ENCODE measurements around the gene MYRF.

The MYRF gene

DNA sequence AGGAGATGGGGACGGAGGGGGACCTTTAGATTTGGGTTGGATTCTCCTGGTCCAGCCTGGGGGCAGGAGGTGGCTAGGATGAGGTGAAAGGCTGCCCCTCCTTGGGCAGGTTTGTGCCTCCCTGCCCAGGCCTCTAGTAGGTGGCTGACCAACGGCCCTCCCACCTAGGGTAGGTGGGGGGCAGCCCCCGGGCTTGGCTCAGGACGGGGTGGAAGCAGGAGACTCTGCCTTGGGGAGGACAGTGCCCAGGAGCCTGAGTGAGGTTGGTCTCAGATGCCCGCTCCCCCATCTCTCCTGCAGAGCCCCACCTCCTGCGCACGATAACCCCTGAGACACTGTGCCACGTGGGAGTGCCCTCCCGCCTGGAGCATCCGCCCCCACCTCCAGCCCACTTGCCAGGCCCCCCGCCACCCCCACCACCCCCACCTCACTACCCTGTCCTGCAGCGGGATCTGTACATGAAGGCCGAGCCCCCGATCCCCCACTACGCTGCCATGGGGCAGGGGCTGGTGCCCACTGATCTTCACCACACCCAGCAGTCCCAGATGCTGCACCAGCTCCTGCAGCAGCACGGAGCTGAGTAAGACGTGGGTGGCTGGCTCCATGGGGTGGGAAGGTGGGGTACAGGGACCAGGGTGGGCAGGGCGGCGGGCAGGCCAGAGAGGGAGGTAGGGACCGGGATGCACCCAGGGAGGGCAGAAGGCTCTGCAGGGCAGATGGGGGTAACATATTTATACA lies 17.7 kb downstream of the MYRF start:
- ChIA-PET POLR2A (no interaction called here), CTCF (no interaction called here)
- Histone ChIP-seq H3K4me3 (ENCODE audit: control insufficient read depth in 1 of 7, extremely low read depth in 1 of 7, insufficient read depth in 4 of 7, low read depth in 2 of 7, low read length in 6 of 7) (no peak overlapping the region), H3K4me1 (ENCODE audit: control extremely low read depth in 1 of 4, control insufficient read depth in 4 of 4, insufficient read depth in 4 of 4, low read length in 3 of 4) (peaks cover 0 to 12% (median under 1%) of the 10 kb centered on the region in 4 experiments), H3K9me3 (ENCODE audit: control extremely low read depth in 1 of 5, control insufficient read depth in 4 of 5, insufficient read depth in 2 of 5, low read depth in 1 of 5, low read length in 4 of 5) (no peaks in the 10 kb centered on the region), H3K36me3 (ENCODE audit: control insufficient read depth in 4 of 4, insufficient read depth in 4 of 4, low read length in 3 of 4) (no peaks in the 10 kb centered on the region), H3K27me3 (replicated peaks in 2 of 5; ENCODE audit: control insufficient read depth in 4 of 5, insufficient read depth in 5 of 5, low read length in 4 of 5) (no peaks in the 10 kb centered on the region), H3K27ac (ENCODE audit: insufficient read depth in 1 of 2, low read depth in 1 of 2, low read length in 2 of 2, poor library complexity in 1 of 2, severe bottlenecking in 2 of 2) (no peak overlapping the region)
- no peak for DNase-seq
- WGBS (ENCODE audit: insufficient coverage): 96% methylated on average over 5 of the region's 20 CpGs

DNA sequence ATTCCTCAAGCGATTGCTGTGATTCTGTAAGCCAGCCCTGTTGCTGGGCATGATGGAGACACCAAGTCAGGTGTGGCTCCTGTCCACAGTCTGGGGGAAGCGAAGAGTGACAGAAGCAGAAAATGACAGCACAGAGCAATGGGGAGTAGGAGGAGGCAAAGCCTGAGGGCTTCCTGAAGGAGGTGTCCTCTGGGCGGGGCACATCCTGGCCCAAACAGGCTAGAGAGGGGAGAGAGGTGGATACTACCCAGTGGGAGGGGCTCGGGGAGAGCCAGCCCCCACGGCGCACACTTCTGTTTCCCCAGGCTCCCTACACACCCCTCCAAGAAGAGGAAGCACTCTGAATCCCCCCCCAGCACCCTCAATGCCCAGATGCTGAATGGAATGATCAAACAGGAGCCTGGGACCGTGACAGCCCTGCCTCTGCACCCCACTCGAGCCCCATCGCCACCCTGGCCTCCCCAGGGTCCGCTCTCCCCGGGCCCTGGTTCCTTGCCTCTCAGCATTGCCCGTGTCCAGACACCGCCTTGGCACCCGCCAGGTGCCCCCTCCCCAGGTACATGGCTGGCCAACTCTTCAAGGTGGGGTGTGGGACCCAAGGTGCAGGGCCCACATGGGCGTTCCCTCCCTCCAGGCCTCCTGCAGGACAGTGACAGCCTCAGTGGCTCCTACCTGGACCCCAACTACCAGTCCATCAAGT lies 18.9 kb downstream of the MYRF start:
- POLR2A ChIA-PET: no interaction called here
- H3K9me3 ChIP-seq (ENCODE audit: control extremely low read depth in 1 of 5, control insufficient read depth in 4 of 5, insufficient read depth in 2 of 5, low read depth in 1 of 5, low read length in 4 of 5): no peaks in the 10 kb centered on the region
- 97% methylated on average over 10 of the region's 15 CpGs for WGBS (ENCODE audit: insufficient coverage)
- H3K27ac ChIP-seq (ENCODE audit: insufficient read depth in 1 of 2, low read depth in 1 of 2, low read length in 2 of 2, poor library complexity in 1 of 2, severe bottlenecking in 2 of 2): no peak overlapping the region
- H3K4me1 ChIP-seq (ENCODE audit: control extremely low read depth in 1 of 4, control insufficient read depth in 4 of 4, insufficient read depth in 4 of 4, low read length in 3 of 4): peaks cover 0 to 12% (median under 1%) of the 10 kb centered on the region in 4 experiments
- CTCF ChIA-PET: interaction anchor here (1.4 kb wide), 1 partner anchor 21 kb away, joined by 3 read pairs; no protein-coding TSS in a partner anchor
- H3K36me3 ChIP-seq (ENCODE audit: control insufficient read depth in 4 of 4, insufficient read depth in 4 of 4, low read length in 3 of 4): no peaks in the 10 kb centered on the region
- H3K4me3 ChIP-seq (ENCODE audit: control insufficient read depth in 1 of 7, extremely low read depth in 1 of 7, insufficient read depth in 4 of 7, low read depth in 2 of 7, low read length in 6 of 7): no peak overlapping the region
- DNase-seq: peak in 1 of 3 donors; percentile 12
- no peaks in the 10 kb centered on the region for H3K27me3 ChIP-seq (replicated peaks in 2 of 5; ENCODE audit: control insufficient read depth in 4 of 5, insufficient read depth in 5 of 5, low read length in 4 of 5)

DNA sequence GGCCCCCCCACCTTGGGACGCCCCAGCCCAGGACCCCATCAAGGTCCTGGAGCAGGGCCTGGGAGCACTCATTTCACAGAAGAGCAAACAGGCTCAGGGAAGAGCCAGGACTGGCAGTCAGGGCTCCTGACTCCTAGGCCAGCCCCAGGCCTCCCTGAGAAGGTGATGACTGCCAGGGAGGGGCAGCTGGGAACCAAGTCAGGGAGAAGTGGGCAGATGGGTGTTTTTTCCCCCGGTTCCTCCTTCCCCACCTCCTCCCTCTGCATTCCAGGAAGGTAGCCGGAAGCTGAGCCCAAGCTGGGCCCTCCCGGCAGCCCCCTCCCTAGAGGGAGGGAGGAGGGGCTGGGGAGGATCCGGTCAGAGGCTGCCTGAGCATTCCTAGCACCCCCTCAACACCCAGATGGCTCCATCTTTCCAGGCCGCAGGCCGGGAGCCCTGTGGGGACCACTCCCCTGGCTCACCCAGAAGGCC lies 19.6 kb downstream of the MYRF start:
- Histone ChIP-seq H3K27me3 (replicated peaks in 2 of 5; ENCODE audit: control insufficient read depth in 4 of 5, insufficient read depth in 5 of 5, low read length in 4 of 5) (no peaks in the 10 kb centered on the region), H3K9me3 (ENCODE audit: control extremely low read depth in 1 of 5, control insufficient read depth in 4 of 5, insufficient read depth in 2 of 5, low read depth in 1 of 5, low read length in 4 of 5) (no peaks in the 10 kb centered on the region), H3K4me3 (ENCODE audit: control insufficient read depth in 1 of 7, extremely low read depth in 1 of 7, insufficient read depth in 4 of 7, low read depth in 2 of 7, low read length in 6 of 7) (no peak overlapping the region), H3K36me3 (ENCODE audit: control insufficient read depth in 4 of 4, insufficient read depth in 4 of 4, low read length in 3 of 4) (no peaks in the 10 kb centered on the region), H3K27ac (ENCODE audit: insufficient read depth in 1 of 2, low read depth in 1 of 2, low read length in 2 of 2, poor library complexity in 1 of 2, severe bottlenecking in 2 of 2) (no peak overlapping the region), H3K4me1 (ENCODE audit: control extremely low read depth in 1 of 4, control insufficient read depth in 4 of 4, insufficient read depth in 4 of 4, low read length in 3 of 4) (peaks cover 0 to 12% (median 5%) of the 10 kb centered on the region in 4 experiments)
- 93% methylated on average over 3 of the region's 7 CpGs for WGBS (ENCODE audit: insufficient coverage)
- DNase-seq: no peak
- ChIA-PET POLR2A (no interaction called here), CTCF (interaction anchor here (1.4 kb wide), 1 partner anchor 22 kb away, joined by 3 read pairs; no protein-coding TSS in a partner anchor)

DNA sequence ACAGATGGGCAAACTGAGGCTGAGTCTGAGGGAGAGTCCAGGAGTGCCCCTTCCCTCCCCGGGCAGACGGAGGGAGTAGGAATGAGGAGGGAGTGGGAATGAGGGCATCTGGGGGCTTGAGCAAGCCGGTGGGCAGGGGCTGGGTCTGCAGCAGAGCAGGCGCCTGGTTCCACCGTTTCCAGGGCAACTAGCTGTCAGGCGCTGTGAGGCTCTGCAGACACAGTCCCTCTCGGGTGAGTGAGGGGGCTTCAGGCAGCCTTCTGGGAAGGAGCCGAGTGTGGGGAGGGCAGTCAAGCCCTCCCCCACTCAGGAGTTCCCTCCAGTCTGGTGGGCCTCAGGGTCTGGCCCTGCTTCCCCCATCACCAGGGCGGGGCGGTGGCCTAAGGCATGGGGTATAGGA lies 20.9 kb downstream of the MYRF start:
- Histone ChIP-seq H3K36me3 (ENCODE audit: control insufficient read depth in 4 of 4, insufficient read depth in 4 of 4, low read length in 3 of 4) (no peaks in the 10 kb centered on the region), H3K4me3 (ENCODE audit: control insufficient read depth in 1 of 7, extremely low read depth in 1 of 7, insufficient read depth in 4 of 7, low read depth in 2 of 7, low read length in 6 of 7) (no peak overlapping the region), H3K27ac (ENCODE audit: insufficient read depth in 1 of 2, low read depth in 1 of 2, low read length in 2 of 2, poor library complexity in 1 of 2, severe bottlenecking in 2 of 2) (no peak overlapping the region), H3K27me3 (replicated peaks in 2 of 5; ENCODE audit: control insufficient read depth in 4 of 5, insufficient read depth in 5 of 5, low read length in 4 of 5) (peaks cover 0 to 7% (median 0%) of the 10 kb centered on the region in 5 experiments), H3K4me1 (ENCODE audit: control extremely low read depth in 1 of 4, control insufficient read depth in 4 of 4, insufficient read depth in 4 of 4, low read length in 3 of 4) (peaks cover 0 to 20% (median 13%) of the 10 kb centered on the region in 4 experiments), H3K9me3 (ENCODE audit: control extremely low read depth in 1 of 5, control insufficient read depth in 4 of 5, insufficient read depth in 2 of 5, low read depth in 1 of 5, low read length in 4 of 5) (no peaks in the 10 kb centered on the region)
- WGBS (ENCODE audit: insufficient coverage): 87% methylated on average over 5 of the region's 10 CpGs
- ChIA-PET POLR2A (no interaction called here), CTCF (interaction anchor here (1.2 kb wide), 1 partner anchor 20 kb away, joined by 3 read pairs; no protein-coding TSS in a partner anchor)
- DNase-seq: no peak

DNA sequence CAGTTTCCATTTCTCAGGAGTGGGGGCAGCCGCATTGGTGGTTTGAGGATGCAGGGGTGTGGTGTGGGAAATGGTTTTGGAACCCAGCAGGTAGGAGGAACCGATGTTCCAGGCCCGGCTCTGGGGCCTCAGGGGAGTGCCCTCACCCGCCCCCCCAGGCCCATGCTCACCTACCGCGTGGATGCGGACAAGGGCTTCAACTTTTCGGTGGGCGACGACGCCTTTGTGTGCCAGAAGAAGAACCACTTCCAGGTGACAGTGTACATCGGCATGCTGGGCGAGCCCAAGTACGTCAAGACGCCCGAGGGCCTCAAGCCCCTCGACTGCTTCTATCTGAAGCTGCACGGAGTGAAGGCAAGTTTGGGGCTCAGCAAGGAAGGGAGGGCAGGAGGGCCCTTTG lies 21.4 kb downstream of the MYRF start:
- no peak overlapping the region for H3K27ac ChIP-seq (ENCODE audit: insufficient read depth in 1 of 2, low read depth in 1 of 2, low read length in 2 of 2, poor library complexity in 1 of 2, severe bottlenecking in 2 of 2)
- CTCF ChIA-PET: interaction anchor here (0.6 to 1.2 kb wide), 2 partner anchors 14 to 20 kb away, joined by 3 to 4 read pairs; no protein-coding TSS in a partner anchor
- POLR2A ChIA-PET: no interaction called here

DNA sequence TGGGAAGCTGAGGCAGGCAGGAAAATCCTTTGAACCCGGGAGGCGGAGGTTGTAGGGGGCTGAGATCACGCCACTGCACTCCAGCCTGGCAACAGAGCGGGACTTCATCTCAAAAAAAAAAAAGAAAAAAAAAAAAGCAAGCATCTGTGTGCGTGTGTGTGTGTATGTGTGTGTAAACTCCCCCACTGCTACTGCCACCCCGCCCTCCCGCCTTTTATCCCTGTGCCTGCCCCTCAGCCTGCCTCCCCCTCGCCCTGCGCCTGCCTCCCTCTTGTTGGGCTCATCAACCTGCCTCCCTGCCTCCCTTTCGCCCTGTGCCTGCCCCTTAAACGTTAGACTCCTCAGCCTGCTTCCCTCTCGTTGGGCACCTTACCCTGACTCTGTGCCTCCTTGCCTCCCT lies 22.0 kb downstream of the MYRF start:
- ChIA-PET CTCF (interaction anchor here (0.6 to 1.2 kb wide), 2 partner anchors 15 to 21 kb away, joined by 3 to 4 read pairs; no protein-coding TSS in a partner anchor), POLR2A (no interaction called here)
- Histone ChIP-seq H3K9me3 (ENCODE audit: control extremely low read depth in 1 of 5, control insufficient read depth in 4 of 5, insufficient read depth in 2 of 5, low read depth in 1 of 5, low read length in 4 of 5) (no peaks in the 10 kb centered on the region), H3K4me1 (ENCODE audit: control extremely low read depth in 1 of 4, control insufficient read depth in 4 of 4, insufficient read depth in 4 of 4, low read length in 3 of 4) (peaks cover 0 to 15% (median 12%) of the 10 kb centered on the region in 4 experiments), H3K27me3 (replicated peaks in 2 of 5; ENCODE audit: control insufficient read depth in 4 of 5, insufficient read depth in 5 of 5, low read length in 4 of 5) (peaks cover 0 to 9% (median 0%) of the 10 kb centered on the region in 5 experiments), H3K27ac (ENCODE audit: insufficient read depth in 1 of 2, low read depth in 1 of 2, low read length in 2 of 2, poor library complexity in 1 of 2, severe bottlenecking in 2 of 2) (no peak overlapping the region), H3K4me3 (ENCODE audit: control insufficient read depth in 1 of 7, extremely low read depth in 1 of 7, insufficient read depth in 4 of 7, low read depth in 2 of 7, low read length in 6 of 7) (no peak overlapping the region), H3K36me3 (ENCODE audit: control insufficient read depth in 4 of 4, insufficient read depth in 4 of 4, low read length in 3 of 4) (no peaks in the 10 kb centered on the region)
- no peak for DNase-seq
- WGBS (ENCODE audit: insufficient coverage): 93% methylated on average over 9 of the region's 12 CpGs

More for the DNA sequence above, 21.4 kb downstream of the MYRF start:
- no peak for DNase-seq
- H3K27me3 ChIP-seq (replicated peaks in 2 of 5; ENCODE audit: control insufficient read depth in 4 of 5, insufficient read depth in 5 of 5, low read length in 4 of 5): peaks cover 0 to 9% (median 0%) of the 10 kb centered on the region in 5 experiments
- H3K9me3 ChIP-seq (ENCODE audit: control extremely low read depth in 1 of 5, control insufficient read depth in 4 of 5, insufficient read depth in 2 of 5, low read depth in 1 of 5, low read length in 4 of 5): no peaks in the 10 kb centered on the region
- peaks cover 0 to 17% (median 13%) of the 10 kb centered on the region in 4 experiments for H3K4me1 ChIP-seq (ENCODE audit: control extremely low read depth in 1 of 4, control insufficient read depth in 4 of 4, insufficient read depth in 4 of 4, low read length in 3 of 4)
- H3K36me3 ChIP-seq (ENCODE audit: control insufficient read depth in 4 of 4, insufficient read depth in 4 of 4, low read length in 3 of 4): no peaks in the 10 kb centered on the region
- no peak overlapping the region for H3K4me3 ChIP-seq (ENCODE audit: control insufficient read depth in 1 of 7, extremely low read depth in 1 of 7, insufficient read depth in 4 of 7, low read depth in 2 of 7, low read length in 6 of 7)
- 95% methylated on average over 14 of the region's 18 CpGs for WGBS (ENCODE audit: insufficient coverage)
